ENCODE measurements around the gene ABR. TPM values are rescaled to one million over a fixed set of nuclear protein-coding genes. Genes with fewer than 3 reads are reported as not detected.

Gene ABR
- total and polyA plus RNA-seq, 8 donors, result 59.0 to 187 (median 80.5) TPM

- Histone ChIP-seq H3K27ac (no peak overlapping the region), H3K9me3 (no peaks in the 10 kb centered on the region), H3K4me3 (no peak overlapping the region), H3K27me3 (peaks cover 0 to 32% of the 10 kb centered on the region in 2 donors), H3K36me3 (no peaks in the 10 kb centered on the region), H3K4me1 (peaks cover 4 to 63% of the 10 kb centered on the region in 2 donors)
- intact Hi-C loops (cut with DNase I), result no loop called here
- ATAC-seq (no peak), DNase-seq (no peak)
- TF ChIP-seq, protein P1, sequence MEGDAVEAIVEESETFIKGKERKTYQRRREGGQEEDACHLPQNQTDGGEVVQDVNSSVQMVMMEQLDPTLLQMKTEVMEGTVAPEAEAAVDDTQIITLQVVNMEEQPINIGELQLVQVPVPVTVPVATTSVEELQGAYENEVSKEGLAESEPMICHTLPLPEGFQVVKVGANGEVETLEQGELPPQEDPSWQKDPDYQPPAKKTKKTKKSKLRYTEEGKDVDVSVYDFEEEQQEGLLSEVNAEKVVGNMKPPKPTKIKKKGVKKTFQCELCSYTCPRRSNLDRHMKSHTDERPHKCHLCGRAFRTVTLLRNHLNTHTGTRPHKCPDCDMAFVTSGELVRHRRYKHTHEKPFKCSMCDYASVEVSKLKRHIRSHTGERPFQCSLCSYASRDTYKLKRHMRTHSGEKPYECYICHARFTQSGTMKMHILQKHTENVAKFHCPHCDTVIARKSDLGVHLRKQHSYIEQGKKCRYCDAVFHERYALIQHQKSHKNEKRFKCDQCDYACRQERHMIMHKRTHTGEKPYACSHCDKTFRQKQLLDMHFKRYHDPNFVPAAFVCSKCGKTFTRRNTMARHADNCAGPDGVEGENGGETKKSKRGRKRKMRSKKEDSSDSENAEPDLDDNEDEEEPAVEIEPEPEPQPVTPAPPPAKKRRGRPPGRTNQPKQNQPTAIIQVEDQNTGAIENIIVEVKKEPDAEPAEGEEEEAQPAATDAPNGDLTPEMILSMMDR (IDR thresholded peaks at IDR 0.05), result no peak
These were observed 2.0 kb upstream of the ABR start for GRCh38 chr17:1181753-1182137.

DNA sequence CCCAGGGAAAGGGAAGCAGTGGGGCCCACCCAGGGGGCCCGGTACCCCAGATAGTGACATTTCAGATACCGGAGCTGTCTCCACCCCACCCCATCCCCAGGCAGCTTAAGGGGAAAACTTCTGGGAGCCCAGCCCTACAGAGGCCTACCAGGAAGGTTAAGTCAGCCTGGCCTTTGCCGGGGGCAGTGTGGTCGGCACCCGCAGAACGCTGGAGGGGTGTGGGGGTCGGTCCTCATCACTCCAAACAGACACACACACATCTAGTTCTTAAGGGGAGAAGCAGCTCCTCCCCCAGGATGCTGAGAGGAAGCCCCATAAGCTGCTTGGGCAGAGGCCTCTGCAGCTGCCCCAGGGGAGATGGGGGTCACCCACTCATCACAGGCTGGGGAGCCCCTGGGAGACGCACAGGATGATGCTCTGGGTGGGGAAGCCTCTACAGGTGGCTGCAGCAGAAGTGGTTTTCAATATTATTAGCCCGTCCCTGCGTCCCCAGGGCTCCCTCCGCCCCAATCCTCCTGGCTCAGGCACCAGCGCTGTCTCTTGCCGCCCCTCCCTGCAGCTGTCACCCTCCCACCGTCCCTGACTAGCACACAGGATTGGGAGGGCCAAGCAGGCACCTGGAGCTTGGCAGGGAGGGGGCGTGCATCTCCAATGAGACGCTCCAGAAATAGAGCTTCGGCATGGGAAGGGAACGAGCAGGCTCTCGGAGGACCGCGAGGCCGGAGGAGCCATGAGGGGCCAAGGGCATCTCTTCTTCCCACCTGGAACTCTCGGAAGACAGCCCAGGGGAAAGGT, 1.4 kb upstream of the ABR start:
- TF ChIP-seq, protein P1 (IDR thresholded peaks at IDR 0.05), result no peak
- Histone ChIP-seq H3K27ac (no peak overlapping the region), H3K9me3 (no peaks in the 10 kb centered on the region), H3K4me1 (peaks cover 2 to 62% of the 10 kb centered on the region in 2 donors), H3K36me3 (no peaks in the 10 kb centered on the region), H3K4me3 (no peak overlapping the region), H3K27me3 (peaks cover 0 to 32% of the 10 kb centered on the region in 2 donors)
- DNase-seq, result peak in 1 of 4 donors; percentile 65
- intact Hi-C loops (cut with DNase I), result no loop called here
- no peak for ATAC-seq

GRCh38 chr17:1179112-1179817, 516 bp downstream of the ABR start:
- Histone ChIP-seq H3K27ac (peak overlapping the region in 1 of 2 donors; percentile 45), H3K27me3 (peaks cover 0 to 32% of the 10 kb centered on the region in 2 donors), H3K9me3 (no peaks in the 10 kb centered on the region), H3K4me1 (peaks cover 2 to 58% of the 10 kb centered on the region in 2 donors), H3K4me3 (peak overlapping the region; percentile 51 to 77), H3K36me3 (peaks cover 0 to 2% of the 10 kb centered on the region in 2 donors)
- TF ChIP-seq, protein P1 (IDR thresholded peaks at IDR 0.05), result no peak
- intact Hi-C loops (cut with DNase I), result no loop called here
- peak in 2 of 4 donors; percentile 41 to 47 for DNase-seq
- peak; percentile 38 for ATAC-seq

- Histone ChIP-seq H3K27me3 (peaks cover 0 to 32% of the 10 kb centered on the region in 2 donors), H3K27ac (no peak overlapping the region), H3K9me3 (no peaks in the 10 kb centered on the region), H3K4me3 (no peak overlapping the region), H3K36me3 (peaks cover 0 to 3% of the 10 kb centered on the region in 2 donors), H3K4me1 (peaks cover 2 to 48% of the 10 kb centered on the region in 2 donors)
- ATAC-seq (peak; percentile 11), DNase-seq (peak in 1 of 4 donors; percentile 66)
- intact Hi-C loops (cut with DNase I), result no loop called here
- TF ChIP-seq, protein P1 (IDR thresholded peaks at IDR 0.05), result no peak
These were observed 2.6 kb downstream of the ABR start for GRCh38 chr17:1177016-1177700.
